Sigmoid colon (tissue), 7 donors: ENCODE data around the gene MICALL2. TPM values are rescaled to one million over a fixed set of nuclear protein-coding genes. Genes with fewer than 3 reads are reported as not detected.

Source experiments
- DNase-seq: peaks from one replicate; pipeline ENCODE4 v3.0.0-alpha.2; 2019
- H3K27ac ChIP-seq, 4 donors: fragments of 200-600 bp; sonication (generic); one replicate each; pipeline ENCODE4 v1.5.1; 2016 to 2019; ENCODE audit warnings: mild to moderate bottlenecking in 1 of 4
- H3K27me3 ChIP-seq, 3 donors: fragments of 200-600 bp; sonication (generic); one replicate each; pipeline ENCODE4 v1.5.1; 2019; ENCODE audit warnings: mild to moderate bottlenecking in 1 of 3
- H3K36me3 ChIP-seq, 4 donors: fragments of 200-600 bp; sonication (generic); one replicate each; pipeline ENCODE4 v1.5.1; 2016 to 2019
- H3K4me1 ChIP-seq, 4 donors: fragments of 200-600 bp; sonication (generic); one replicate each; pipeline ENCODE4 v1.5.1; 2017 to 2019
- H3K4me3 ChIP-seq, 4 donors: fragments of 200-600 bp; sonication (generic); one replicate each; pipeline ENCODE4 v1.5.1; 2017 to 2019; ENCODE audit warnings: mild to moderate bottlenecking in 2 of 4, moderate library complexity in 1 of 4
- H3K9me3 ChIP-seq, 4 donors: fragments of 200-600 bp in 3 of 4; sonication (generic) in 3 of 4; one replicate each; pipeline versions ENCODE4 v1.5.1 to v1.6.1; 2013 to 2019
- CTCF ChIP-seq, 4 experiments: fragments of 450-650 bp in 3 of 4; fragments of 200-600 bp in 1 of 4; IDR thresholded peaks; one replicate each; pipeline ENCODE4 v1.5.1; 2016 to 2019; ENCODE audit warnings: antibody characterized with exemption in 4 of 4, mild to moderate bottlenecking in 3 of 4, moderate library complexity in 2 of 4
- EP300 ChIP-seq, 4 donors: sonication (generic); formaldehyde crosslinking; IDR thresholded peaks; one replicate each; pipeline ENCODE4 v1.6.1; 2017; ENCODE audit warnings: antibody characterized with exemption in 4 of 4
- POLR2A ChIP-seq, 2 donors: fragments of 450-650 bp; IDR thresholded peaks; one replicate each; pipeline ENCODE4 v1.6.1; 2016; ENCODE audit warnings: antibody characterized with exemption in 2 of 2, mild to moderate bottlenecking in 2 of 2, moderate library complexity in 2 of 2
- POLR2AphosphoS5 ChIP-seq, 4 donors: sonication (generic); formaldehyde crosslinking; IDR thresholded peaks; one replicate each; pipeline ENCODE4 v1.6.1; 2017; ENCODE audit warnings: antibody characterized with exemption in 4 of 4
- WGBS, 2 donors: extraction: QIAGEN DNeasy Blood & Tissue Kit; methylation state at CpG; one replicate each; pipeline ENCODE4 v1.1.7; 2013; 5-methylcytosine and 5-hydroxymethylcytosine counted together
- intact Hi-C: fragments of 100-400 bp; cut with DNase I; formaldehyde crosslinking; loops from one replicate; pipeline ENCODE4 v1.15.1; 2023
- polyA plus RNA-seq, 3 donors: library from polyadenylated mRNA; stranded (reverse); fragments of 200-250 nt; gene quantifications; one replicate each; pipeline ENCODE4 v1.2.3, GENCODE V29; 2013
- total RNA-seq, 4 donors: library from RNA; depleted of rRNA; stranded (reverse); fragments of >200 nt; gene quantifications; one replicate each; pipeline ENCODE4 v1.1.0, GENCODE V29; 2016
- donor health status: healthy with polysubstance abuse.
- donor health status: Bipolar disorder and iron deficiency.
- donor health status: healthy.

MICALL2 gene
- total and polyA plus RNA-seq, 7 donors: 8.4 to 86.2 (median 30.7) TPM

- 77 to 84% methylated on average over 24 of the region's 24 CpGs for WGBS, 2 donors
- H3K9me3 ChIP-seq: no peaks in the 10 kb centered on the region
- intact Hi-C loops: loop anchor here (1.0 kb wide), 2 partner anchors 42 to 249 kb away; no protein-coding TSS in a partner anchor
- DNase-seq: no peak
- no peak overlapping the region for H3K4me3 ChIP-seq
- peaks cover 33 to 98% (median 58%) of the 10 kb centered on the region in 4 donors for H3K36me3 ChIP-seq
- TF ChIP-seq POLR2AphosphoS5 (IDR thresholded peaks at IDR 0.05): no peak
- no peak for TF ChIP-seq CTCF (IDR thresholded peaks at IDR 0.05)
- TF ChIP-seq POLR2A (IDR thresholded peaks at IDR 0.05): no peak
- no peak for TF ChIP-seq EP300 (IDR thresholded peaks at IDR 0.05)
- H3K27me3 ChIP-seq: no peaks in the 10 kb centered on the region
- H3K27ac ChIP-seq: no peak overlapping the region
- H3K4me1 ChIP-seq: peaks cover 0 to 10% (median 5%) of the 10 kb centered on the region in 4 donors
Measured at GRCh38 chr7:1474736-1475135, 15.5 kb upstream of the MICALL2 start.

- Histone ChIP-seq H3K36me3 (peaks cover 33 to 98% (median 55%) of the 10 kb centered on the region in 4 donors), H3K27me3 (no peaks in the 10 kb centered on the region), H3K4me1 (peaks cover 0 to 10% (median 5%) of the 10 kb centered on the region in 4 donors), H3K4me3 (no peak overlapping the region), H3K27ac (no peak overlapping the region), H3K9me3 (no peaks in the 10 kb centered on the region)
- 16 to 35% methylated on average over 37 of the region's 37 CpGs for WGBS, 2 donors
- peak; percentile 93 for DNase-seq
- intact Hi-C loops: loop anchor here (1.0 kb wide), 2 partner anchors 42 to 249 kb away; no protein-coding TSS in a partner anchor
- TF ChIP-seq POLR2A (IDR thresholded peaks at IDR 0.05) (no peak), CTCF (IDR thresholded peaks at IDR 0.05) (peak; percentile 77 to 94 (median 88)), POLR2AphosphoS5 (IDR thresholded peaks at IDR 0.05) (peak in 1 of 4 donors; percentile 20)
Measured at GRCh38 chr7:1473864-1474512, 14.7 kb upstream of the MICALL2 start.

- H3K4me1 ChIP-seq: peaks cover 2 to 28% (median 22%) of the 10 kb centered on the region in 4 donors
- no peaks in the 10 kb centered on the region for H3K9me3 ChIP-seq
- no peak overlapping the region for H3K27ac ChIP-seq
- H3K36me3 ChIP-seq: peaks cover 28 to 68% (median 38%) of the 10 kb centered on the region in 4 donors
- no peak for DNase-seq
- no peaks in the 10 kb centered on the region for H3K27me3 ChIP-seq
- intact Hi-C loops: no loop called here
- TF ChIP-seq CTCF (IDR thresholded peaks at IDR 0.05): no peak
- TF ChIP-seq EP300 (IDR thresholded peaks at IDR 0.05): no peak
- no peak overlapping the region for H3K4me3 ChIP-seq
- WGBS, 2 donors: 92 to 97% methylated on average over 21 of the region's 21 CpGs
Measured at GRCh38 chr7:1470901-1471300, 11.6 kb upstream of the MICALL2 start.

- TF ChIP-seq EP300 (IDR thresholded peaks at IDR 0.05): no peak
- TF ChIP-seq POLR2AphosphoS5 (IDR thresholded peaks at IDR 0.05): no peak
- no peak overlapping the region for H3K27ac ChIP-seq
- no peaks in the 10 kb centered on the region for H3K27me3 ChIP-seq
- peaks cover 2 to 36% (median 31%) of the 10 kb centered on the region in 4 donors for H3K4me1 ChIP-seq
- peaks cover 28 to 49% (median 35%) of the 10 kb centered on the region in 4 donors for H3K36me3 ChIP-seq
- H3K9me3 ChIP-seq: no peaks in the 10 kb centered on the region
- intact Hi-C loops: no loop called here
- DNase-seq: no peak
- WGBS, 2 donors: 87 to 92% methylated on average over 24 of the region's 24 CpGs
- H3K4me3 ChIP-seq: no peak overlapping the region
Measured at GRCh38 chr7:1468643-1469298, 9.5 kb upstream of the MICALL2 start.

GRCh38 chr7:1468203-1468602 is 8.9 kb upstream of the MICALL2 start:
- intact Hi-C loops: no loop called here
- DNase-seq: no peak
- Histone ChIP-seq H3K36me3 (peaks cover 24 to 43% (median 31%) of the 10 kb centered on the region in 4 donors), H3K4me3 (no peak overlapping the region), H3K27me3 (no peaks in the 10 kb centered on the region), H3K9me3 (no peaks in the 10 kb centered on the region), H3K27ac (peak overlapping the region in 3 of 4 donors; percentile 83 to 86 (median 85)), H3K4me1 (peaks cover 2 to 39% (median 35%) of the 10 kb centered on the region in 4 donors)
- 91 to 93% methylated on average over 13 of the region's 13 CpGs for WGBS, 2 donors
- TF ChIP-seq POLR2AphosphoS5 (IDR thresholded peaks at IDR 0.05) (no peak), POLR2A (IDR thresholded peaks at IDR 0.05) (no peak), CTCF (IDR thresholded peaks at IDR 0.05) (no peak), EP300 (IDR thresholded peaks at IDR 0.05) (no peak)
